GM18868 (cell line): ENCODE measurements around the gene LDLRAD3.
"Not testable (repeated sequence)": the region's sequence is repeated elsewhere in the genome, so short reads cannot be mapped to it uniquely, and the experiment has no call there.

Experiments used
- ATAC-seq: cut with Tn5 transposase; IDR thresholded peaks from one replicate; pipeline ENCODE4 v1.9.1; 2021; ENCODE audit warnings: mild to moderate bottlenecking, moderate library complexity; ENCODE audit not compliant: unreplicated experiment

The LDLRAD3 gene

DNA sequence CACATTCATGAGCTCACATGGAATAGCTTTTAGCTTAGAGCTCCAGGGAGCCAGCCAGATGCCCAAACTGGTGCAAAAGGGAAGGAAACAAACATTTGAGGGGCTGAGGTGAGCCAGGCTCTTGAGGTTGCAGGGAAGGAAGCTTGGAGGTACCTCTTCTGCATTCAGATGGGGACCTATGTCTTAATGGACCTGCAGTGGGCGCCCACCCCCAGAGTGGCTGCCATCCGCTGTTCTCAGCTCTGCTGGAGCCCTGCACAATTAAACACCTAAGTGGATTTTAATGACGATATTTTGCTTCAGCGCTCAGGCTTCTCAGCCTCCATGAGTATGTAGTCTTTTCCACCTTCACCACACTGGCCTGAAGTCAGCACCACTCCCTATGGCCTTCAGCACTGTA is 100.8 kb downstream of the LDLRAD3 start:
- ATAC-seq, result no peak

DNA sequence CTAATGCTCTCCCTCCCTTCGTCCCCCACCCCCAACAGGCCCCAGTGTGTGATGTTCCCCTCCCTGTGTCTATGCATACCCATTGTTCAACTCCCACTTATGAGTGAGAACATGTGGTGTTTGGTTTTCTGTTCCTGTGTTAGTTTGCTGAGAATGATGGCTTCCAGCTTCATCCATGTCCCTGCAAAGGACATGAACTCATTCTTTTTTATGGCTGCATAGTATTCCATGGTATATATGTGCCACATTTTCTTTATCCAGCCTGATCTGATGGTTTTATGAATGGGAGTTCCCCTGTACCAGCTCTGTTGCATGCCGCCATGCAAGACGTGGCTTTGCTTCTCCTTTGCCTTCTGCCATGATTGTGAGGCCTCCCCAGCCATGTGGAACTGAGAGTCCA is 102.1 kb downstream of the LDLRAD3 start:
- ATAC-seq, result not testable (repeated sequence)

DNA sequence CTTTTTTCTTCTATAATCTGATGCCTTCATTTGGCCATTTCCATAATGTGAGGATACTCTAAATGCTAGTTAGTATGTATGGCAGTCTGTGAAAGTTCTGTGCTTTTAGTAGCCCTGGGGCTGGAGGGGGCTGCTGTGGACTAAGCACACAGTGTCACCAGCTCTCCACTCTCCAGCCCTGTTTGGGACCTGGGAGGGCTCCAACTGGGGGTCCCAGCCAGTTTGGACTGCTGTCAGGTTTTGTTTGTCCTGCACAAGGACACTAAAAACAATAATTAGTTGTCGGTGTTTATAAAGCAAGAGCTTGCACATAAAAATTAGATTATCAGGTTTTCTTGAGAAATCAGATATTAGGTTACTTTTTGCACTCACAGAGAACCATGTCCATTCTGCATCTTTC is 103.1 kb downstream of the LDLRAD3 start:
- no peak for ATAC-seq

DNA sequence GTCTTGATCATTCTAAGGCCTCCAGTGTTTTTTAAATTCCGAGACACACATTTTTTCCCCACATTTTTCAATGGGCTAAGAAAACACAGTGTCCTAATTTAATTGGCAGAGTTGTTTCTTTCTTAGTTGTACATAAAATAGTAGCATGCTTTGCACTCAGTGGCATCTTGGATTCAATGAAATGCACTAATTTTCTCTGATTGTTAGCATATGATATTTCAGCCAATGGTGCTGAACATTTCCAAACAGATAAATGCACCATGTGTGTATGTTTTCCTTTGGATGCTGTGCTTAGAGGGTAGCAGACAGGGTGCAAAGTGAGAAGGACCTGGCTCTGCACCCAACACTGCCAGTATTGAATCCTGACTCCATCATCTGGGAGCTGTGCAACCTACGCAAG is 103.5 kb downstream of the LDLRAD3 start:
- ATAC-seq, result no peak

DNA sequence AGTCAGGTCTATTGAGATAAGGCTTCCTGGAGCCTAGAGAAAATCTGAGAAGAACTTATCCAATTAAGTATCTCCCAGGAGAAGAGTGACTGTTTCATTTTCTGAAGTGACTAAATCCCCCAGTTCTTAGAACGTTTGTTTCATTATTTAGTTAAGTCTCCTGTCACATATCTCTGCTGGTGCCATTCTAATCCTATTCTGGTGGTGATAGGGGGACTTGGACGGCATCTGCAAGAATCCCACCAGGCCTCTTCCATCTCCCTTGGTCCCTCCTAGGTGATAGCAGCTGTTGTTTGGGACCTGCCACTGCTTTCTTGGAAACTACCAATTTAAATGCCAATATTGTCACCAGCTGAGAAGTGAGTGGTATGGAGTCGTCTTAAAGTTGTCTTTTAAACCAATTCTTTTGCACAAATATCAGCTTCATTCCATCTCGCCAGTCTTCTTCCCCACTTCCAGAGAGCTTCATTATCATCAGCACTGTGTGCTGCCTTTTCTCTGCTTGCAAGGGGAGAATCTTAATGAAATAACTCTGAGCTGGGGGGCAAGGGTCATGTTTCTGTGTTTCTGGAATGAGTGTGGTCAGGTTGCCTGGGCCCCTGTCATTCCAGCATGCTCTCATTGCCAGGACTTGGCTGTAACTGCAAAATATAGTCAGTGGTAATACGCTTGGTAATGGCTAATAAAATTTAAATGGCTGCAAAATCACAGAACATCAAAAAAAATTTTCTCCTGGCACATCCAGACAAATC is 104.8 kb downstream of the LDLRAD3 start:
- no peak for ATAC-seq

DNA sequence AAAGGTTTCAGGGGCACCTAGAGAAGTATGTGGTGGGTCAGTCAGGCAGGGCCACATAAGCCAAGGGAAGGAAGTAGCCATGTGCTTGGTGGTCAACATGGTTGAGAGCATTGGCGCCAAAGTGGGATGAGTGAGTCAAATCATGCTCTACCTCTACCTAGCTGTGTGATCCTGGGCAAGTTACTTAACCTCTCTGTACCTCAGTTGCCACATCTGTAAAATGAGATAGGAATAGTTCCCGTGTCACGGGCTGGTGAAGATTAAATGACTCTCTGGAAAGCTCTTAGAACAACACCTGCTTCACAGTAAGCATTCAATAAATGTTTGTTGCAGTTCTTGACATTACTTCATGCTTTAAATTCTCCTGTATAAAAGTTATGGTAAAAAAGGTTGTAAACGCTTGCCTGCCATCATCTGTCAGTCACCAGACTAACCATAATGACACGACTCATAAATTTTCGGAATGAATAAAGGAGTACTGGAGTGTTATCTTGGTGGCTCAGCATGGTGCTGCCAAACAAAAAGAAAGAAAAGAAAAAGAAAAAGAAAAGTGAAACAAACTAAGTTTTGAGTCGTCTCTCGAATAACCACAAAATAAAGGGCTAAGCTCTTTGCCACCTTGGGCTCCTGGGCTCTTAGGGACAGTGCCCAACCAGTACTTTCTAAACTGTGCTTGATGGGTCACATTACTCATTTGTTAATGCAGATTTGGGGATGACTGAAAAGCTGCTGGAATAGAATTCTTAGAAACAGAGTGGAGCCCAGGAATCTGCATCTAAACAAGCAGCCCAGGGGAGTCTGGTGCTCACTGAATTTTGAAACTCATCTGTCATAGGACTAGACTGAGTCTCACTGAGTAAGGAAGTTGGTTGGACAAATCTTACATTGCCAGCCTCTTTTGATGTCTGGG is 107.6 kb downstream of the LDLRAD3 start:
- ATAC-seq, result no peak

DNA sequence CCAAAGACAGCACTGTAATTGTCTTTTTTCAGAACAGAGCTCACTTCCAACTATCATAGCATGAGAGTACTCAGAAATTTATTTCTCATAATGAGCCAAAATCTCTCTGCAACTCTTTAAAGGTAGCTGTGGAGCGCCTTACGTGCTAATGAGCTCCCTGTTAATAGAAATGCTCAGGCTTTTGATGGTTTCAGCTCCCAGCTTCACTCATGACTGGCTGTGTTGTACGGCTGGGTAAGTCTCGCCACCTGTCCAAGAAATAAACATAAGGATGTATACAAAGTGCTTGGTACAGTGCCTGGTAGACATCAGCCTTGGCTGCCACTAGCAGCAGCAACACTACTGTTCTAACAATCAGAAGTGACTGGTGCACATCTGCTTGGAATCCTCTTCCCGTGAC is 109.4 kb downstream of the LDLRAD3 start:
- ATAC-seq, result no peak

DNA sequence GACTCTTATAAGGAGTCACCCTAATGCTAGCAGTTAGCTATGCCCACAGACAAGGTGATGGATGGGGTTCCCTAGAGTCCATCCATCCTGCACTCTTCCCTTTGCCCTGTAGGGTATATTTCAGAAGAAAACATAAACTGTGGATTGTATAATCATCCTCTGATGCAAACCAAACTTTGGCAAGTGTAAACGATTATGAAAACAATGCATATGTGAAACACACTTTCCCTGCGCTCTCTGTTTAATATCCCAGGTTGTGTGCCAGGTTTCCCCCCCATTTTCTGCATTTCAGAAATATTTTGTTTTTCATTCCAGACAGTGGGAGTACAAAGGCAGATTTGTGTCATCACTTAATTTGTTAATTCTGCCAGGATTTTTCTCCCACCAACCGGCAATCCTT is 110.0 kb downstream of the LDLRAD3 start:
- ATAC-seq, result no peak

DNA sequence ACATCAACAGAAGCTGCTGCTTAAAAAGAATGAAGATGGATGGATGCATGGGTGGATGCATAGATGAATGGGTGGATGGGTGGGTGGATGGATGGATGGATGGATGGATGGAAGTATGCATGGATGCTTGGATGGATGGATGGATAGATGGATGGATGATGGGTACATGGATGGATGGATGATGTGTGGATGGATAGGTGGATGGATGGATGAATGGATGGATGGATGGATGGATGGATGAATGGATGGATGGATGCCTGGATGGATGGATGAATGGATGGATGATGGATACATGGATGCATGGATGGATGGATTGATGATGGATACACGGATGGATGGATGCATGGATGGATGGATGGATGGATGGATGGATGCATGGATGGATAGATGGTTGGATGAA is 110.8 kb downstream of the LDLRAD3 start:
- ATAC-seq, result no peak

DNA sequence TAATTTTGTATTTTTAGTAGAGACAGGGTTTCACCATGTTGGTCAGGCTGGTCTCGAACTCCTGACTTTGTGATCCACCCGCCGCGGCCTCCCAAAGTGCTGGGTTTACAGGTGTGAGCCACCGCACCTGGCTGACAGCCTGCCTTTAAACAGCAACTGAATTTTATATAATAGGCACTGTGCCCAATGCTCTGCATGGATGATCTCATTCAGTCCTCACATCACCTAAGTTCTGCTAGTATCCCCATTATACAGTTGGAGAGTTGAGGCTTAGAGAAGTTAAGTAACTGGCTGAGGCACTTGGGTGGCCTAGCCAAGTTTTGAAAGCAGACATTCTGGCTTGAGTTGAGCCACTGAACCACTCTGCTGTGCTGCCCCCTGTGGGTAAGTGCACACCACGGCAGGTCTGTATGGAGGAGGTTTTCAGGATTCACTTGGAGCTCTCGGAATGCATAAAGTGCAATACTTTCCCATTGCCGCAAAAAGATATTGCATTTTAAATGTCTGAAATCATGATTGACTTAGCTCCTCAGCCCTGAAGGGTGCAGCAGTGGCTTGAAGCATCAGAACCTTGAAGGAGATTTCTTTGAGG is 112.4 kb downstream of the LDLRAD3 start:
- no peak for ATAC-seq

DNA sequence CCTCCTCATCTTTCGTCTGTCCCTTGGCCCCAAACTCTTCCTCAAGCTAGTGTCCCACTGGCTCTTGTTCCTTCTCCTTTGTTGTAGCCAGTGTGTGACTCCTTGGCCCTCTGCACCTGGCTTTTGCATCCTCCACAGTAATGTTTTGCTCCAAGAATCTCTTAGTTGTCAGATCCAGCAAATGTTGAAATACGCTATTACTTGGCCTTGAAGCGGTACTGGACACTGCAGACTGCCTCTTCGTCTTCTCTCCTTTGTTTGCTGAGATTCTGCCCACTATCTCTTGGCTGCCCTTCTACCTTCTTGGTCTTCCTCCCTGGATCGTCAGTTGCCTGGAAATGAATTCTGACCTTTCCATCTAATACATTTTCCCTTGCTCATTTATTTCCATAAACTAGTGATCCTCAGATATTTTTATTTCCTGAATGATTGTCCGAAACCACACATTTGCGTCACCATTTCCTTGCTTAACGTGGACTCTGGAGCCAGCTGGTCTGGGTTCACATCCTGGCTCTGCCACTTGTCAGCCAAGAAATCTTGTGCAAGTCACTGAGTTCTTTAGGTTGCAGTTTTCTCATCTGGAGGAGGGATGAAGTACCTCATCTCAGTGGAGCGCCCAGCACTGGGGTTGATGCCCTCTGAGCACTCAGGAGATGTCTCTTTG is 113.6 kb downstream of the LDLRAD3 start:
- no peak for ATAC-seq

DNA sequence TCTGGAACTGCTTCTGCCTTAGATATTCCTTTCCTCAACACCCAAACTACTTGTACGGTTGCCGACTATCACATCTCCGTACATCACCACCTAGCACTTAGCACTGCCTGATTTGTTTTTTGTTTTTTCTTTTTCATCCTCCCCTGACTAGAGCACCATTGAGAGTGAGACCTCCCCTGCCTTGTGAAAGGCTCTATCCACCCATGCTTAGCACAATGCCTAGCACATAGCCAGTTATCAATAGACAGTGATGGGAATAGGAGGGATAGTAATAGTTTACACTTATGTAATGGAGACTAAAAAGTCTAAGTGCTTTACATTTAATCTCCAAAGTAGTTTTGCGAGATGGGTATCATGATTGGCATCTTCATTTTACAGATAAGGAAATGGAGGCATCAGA is 115.8 kb downstream of the LDLRAD3 start:
- ATAC-seq, result no peak

DNA sequence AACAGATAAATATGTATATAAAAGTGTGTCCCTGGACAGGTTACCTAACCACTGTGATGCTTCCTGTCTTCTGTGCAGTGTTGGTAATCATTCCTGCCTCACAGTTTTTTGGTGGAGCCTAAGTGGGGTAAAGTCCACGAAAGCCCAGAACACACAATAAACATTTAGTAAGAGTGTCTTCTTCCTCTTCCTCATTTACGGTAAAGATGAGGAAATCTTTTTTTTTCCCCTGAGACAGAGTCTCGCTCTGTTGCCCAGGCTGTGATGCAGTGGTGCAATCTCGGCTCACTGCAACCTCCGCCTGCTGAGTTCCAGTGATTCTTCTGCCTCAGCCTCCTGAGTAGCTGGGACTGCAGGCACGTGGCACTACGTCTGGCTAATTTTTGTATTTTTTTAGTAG is 117.1 kb downstream of the LDLRAD3 start:
- ATAC-seq, result no peak

DNA sequence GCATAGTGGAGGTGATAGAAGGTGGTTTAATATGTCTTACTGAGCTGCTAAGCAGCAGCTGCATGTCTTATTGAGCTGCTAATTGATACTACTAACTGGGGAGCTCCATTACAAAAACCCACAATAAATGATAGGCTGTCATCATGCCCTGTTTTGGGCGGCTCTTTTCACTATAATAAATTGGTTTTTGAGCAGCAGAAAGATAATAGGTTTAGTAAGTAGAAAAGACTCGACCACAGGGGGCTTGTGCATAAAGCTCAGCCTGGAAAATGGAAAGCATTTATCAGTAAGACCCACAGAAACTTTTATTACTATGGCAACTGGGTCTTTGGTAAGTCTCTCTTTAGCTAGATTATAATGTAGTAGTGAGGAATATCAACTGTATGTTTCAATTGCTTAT is 117.6 kb downstream of the LDLRAD3 start:
- ATAC-seq, result no peak

DNA sequence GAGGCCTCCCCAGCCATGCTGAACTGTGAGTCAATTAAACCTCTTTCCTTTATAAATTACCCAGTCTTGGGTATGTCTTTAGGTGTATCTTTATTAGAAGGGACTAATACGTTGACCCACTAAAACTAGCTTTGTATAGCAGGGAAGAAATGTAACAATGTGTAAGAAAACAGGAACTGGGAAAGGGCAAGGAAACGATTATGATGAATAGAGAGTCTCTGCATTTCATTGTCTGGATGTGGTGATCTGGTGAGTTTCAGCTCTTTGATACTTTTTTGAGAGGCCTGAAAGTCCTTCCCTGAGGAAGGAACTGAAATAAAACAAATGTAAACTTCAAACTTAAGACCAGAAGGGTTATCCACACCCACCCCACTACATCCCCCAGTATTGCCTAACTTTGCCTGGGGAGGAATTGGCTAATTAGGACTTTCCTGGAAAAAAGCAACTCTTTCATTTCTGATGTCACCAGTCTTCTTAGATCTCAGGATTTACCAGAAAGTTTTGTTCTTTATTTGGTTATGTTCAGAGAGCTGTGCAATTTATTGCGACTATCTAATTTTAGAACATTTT is 119.0 kb downstream of the LDLRAD3 start:
- no peak for ATAC-seq

DNA sequence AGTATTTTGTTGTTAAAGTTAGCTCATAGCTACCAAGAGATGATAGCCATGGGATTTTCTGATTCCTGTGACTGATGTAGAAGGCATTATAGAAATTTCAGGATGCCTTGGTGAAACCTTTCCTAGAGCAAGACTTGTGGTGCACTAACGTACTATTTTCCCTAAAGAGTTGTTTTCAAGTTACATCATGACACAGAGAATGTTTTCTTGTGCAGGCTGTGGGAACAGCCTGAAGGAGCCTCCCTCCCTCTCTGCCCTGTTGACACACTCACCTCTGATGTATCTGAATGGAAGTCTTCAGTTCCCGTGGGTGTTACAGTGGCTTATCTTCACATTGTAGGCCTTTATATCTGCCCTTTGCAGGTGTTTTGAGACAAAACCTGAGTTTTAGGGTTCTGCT is 121.6 kb downstream of the LDLRAD3 start:
- no peak for ATAC-seq

DNA sequence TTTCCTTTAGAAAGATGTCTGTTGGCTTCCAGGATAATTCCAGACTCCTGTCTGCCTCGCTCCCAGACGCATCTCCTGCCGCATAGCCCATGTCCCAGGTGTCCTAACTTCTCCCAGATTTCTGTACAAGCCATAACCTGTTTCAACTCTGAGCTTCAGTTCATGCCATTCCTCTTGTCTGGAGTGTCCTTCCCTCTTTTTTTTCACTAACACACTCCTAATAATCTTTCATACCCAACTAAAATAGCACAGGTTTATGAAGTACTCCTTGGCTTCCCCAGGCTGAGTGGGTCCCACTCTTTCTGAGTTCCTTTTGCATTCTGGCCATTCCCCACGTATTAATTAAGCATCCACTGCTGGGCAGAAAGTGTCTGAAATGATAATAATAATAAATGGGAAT is 123.0 kb downstream of the LDLRAD3 start:
- no peak for ATAC-seq

DNA sequence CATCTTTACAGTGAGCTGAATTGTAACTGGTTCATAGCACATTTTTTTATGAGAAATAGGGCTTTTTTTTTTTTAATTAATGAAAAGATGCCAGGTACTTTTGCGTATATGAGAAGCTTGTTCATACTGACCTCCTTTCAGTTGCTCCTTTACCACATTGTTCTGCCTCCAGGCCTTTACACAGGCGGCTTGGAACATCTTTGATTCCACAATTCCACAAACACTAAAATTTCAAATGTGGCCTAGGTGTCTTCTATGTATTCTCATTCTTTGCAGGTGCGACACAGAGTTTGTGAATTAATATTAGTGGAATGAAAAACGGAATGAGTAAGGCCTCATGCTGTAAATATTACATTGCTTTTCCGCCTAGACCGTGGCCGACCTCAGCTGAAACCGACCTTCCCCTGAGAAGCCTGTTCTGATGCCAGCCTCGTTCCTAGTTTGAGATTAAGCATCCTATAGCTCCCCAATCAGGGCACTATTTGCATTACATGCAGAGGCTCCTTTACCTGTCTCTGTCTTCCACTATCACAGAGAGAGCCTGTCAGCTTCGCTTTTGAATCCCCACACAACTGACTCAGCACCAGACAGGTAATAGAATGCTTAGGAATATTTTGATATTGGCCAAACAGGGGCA is 125.8 kb downstream of the LDLRAD3 start:
- peak; percentile 63 for ATAC-seq

DNA sequence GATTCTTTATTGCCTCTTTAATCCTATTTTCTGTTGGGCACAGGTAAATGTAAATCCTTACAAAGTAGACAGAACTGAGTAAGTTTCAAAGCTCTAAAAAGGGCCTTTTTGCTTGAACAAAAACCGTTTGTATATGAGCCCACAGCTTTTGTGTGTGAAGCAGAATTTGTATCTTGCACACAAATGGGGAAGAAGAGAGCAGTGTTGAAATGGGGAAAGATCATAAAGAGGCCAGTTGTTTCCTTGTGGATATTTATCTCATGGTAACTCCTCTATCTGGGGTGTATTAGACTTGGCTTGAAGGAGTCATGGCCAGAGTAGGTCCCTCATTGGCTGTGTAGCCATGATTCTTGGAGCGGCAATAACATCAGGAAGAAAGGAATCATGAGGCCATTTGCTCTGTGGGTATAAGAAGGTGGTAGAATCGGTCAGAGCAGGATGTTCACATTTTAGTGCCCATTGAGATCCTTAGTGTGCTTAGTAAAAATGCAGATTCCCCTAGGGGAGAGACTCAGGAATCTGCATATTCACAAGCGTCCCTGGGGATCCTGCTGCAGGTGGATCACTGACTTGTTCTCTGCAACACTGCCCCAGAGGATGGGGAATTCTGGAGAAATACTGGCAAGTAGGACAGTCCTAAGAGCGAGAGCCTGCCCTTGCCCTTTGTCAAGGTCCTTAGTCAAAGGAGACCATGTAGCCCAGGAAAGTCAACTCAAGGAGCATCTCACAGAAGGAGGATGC is 126.5 kb downstream of the LDLRAD3 start:
- ATAC-seq, result no peak

DNA sequence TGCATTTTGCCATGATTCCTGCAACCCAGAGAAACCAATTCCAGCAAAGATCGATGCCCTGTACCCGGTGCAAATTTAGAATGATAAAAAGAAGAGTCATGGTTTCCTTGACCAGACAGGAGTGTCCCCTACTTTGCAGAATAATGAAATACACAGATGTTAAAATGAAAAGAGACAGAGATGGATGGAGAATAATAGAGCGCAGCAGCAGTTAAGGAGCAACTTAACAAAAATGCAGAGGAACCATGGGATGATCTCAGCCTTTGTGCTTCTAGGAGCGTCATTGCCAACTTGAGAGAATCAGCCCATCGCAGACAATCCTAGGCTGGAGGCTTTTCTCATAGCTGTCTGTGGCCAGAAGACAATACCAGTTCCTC is 127.1 kb downstream of the LDLRAD3 start:
- no peak for ATAC-seq
